ENCODE results near the gene CCDC136.

Gene CCDC136

DNA sequence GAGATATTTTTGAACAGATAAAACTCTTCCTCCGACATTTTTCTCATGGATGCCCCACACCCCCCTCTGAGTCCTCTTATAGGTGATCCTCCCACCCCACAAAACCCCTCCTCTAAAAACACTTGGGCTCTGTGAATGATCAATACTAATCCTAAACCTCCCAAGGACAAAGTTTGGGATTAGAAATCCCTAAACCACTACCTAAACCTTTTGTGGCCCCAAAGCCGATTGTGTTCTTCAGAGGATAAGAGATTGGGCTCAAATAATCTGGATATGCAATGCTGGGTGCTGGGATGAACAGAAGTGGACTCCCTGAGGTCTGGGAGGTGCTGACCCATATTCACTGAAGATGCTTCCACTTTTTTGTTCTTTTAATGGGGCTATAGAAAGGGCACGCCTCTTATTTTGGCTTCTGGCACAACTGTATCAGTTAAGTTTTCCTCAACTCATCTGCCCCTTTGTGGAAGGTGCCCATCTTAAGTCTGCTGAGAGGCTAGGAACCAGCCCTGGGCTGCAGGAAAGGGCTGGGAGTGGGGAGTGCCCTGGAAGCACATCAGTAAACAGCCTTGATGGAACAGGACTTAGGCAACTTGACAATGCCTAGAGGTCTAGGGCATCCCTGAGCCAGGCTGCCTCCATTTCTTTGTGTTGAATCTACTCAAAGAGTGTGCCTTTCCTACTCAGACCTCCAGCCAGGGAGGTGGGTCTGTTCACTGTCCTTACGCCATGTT is 15.9 kb upstream of the CCDC136 start, which contains the start of gene OPN1SW:
Gene OPN1SW (minus strand): TSS at position 51 of the 731 bp plus-strand sequence. CDS start 13 bp downstream, at position 38.
- no peak for DNase-seq (ENCODE audit: low read depth in 1 of 2, low spot score in 1 of 2)

DNA sequence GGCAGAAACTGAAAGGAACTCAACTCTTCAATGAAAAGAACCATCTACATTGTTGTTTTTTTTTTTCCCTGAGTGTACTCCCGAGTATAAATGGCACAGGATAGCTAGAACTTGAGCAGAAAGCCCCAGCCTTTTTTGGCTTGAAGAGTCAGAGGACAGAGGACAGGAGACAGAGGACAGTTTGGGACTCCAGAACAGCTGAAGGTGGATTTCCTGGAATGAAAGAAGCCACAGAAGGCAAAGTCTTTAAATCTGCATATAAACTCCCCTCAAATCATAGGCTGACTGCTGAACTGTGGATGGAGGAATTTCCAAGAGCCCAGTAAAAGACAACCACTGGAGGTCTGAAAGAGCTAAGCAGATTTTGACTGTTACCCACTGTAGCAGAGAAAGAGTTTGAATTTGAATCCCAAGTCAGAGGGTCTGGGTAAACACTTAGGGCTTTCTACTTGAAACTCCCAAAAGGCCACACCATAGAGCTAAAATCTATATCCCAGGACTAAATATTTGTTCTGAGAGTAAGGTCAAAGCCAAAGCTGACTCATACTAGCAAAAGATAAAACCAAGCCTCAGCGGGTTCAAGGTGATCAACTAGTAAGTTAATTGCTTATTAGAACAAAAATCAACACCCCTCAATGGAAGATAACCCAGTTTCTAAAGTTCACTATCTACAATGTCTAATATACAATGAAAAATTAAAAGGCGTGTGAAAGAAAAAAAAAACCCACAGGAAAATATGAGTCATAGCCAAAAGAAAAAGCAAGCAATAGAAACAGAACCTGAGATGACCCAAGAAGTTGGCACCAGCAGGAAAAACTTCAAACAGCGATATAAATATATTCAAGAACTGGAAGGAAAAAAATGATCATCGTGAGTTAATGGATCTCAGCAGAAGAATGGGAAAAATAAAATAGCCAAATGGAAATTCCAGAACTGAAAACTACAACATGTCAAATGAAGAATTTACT is 14.3 kb upstream of the CCDC136 start:
- no peak for DNase-seq (ENCODE audit: low read depth in 1 of 2, low spot score in 1 of 2)

DNA sequence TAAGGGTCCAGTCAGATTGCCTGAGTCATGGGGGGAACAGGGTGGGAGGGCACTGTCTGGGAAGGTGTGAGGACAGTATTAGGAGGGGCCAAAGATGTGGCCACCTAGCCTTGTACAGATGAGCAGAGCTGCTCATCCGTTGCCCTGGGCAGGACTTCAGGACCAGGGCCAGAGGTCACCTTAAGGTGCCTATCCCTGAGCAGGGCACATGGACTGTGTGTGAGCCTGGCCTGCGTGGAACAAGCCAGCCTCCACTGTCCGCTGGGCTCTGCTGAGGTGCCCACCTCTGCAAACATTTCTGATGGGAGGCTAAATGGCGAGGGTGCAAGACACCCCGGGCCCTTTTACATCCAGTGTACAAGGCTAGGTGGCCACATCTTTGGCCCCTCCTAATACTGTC is 12.8 kb upstream of the CCDC136 start:
- DNase-seq (ENCODE audit: low read depth in 1 of 2, low spot score in 1 of 2): no peak

DNA sequence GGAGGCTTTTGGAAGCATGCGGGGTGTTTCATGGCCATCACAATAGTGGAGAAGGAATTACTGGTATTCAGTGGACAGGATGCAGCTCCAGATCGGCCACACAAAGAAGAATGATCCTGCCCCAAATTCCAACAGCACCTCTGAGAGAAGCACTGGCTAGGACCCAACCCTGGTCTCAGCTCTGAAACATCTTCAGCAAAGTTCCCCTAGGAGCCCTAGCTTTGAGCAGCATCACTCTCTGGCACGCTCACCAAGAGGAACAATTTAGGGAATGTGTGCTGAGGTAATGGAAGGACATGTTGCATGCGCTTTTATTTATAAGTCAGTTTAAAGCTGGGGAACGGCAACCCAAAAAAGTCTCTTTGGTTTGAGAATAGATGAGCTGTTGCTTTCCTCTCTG is 10.6 kb upstream of the CCDC136 start:
- no peak for DNase-seq (ENCODE audit: low read depth in 1 of 2, low spot score in 1 of 2)

DNA sequence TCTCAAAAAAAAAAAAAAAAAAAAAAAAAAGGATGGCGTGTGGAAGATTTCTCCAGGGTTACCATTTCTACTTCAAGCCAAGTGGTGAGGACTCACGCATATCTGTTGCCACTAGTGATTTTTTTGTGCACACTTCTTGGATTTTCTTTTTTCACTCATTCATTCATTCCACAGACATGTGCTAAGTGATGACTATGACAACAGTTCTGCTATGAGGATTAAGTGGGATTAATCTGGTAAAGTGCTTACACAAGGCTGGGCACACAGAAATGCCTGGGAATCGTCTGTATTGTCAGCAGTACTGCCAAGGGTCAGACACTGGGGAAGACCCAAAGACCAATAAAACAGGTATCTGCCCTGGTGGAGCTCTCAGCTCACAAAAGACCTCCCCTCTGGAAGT is 9.9 kb upstream of the CCDC136 start:
- DNase-seq (ENCODE audit: low read depth in 1 of 2, low spot score in 1 of 2): no peak

DNA sequence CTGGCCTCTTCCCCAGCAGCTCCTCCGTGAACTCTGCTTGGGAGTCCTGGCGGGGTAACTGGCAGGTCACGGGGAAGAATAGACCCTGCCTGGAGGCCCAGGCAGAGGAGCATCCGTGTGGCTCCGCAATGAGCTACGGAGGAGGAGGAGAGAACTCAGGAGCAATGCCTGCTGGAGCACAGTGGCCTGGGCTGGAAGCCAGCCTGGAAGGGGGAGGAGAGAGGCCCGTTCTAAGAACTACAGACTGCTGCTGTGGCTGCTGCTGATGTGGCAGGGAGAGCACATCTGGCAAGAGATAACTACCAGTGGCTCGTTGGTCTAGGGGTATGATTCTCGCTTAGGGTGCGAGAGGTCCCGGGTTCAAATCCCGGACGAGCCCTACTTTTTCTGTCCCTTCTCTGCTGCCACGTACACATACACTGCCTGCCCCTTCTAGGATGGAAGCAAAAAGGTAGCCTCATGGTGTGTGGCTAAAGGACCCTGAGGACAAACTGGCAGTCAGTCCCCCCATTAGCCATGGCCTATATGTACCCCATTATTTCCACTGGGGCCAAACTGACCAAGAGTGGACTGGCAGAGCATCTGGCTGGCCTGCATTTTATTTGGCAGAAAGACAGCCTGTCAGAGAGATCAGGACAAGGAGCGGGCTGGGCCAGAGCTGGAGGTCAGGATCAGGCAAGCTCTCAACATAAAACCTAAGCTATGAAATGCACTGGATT is 8.5 kb upstream of the CCDC136 start:
- no peak for DNase-seq (ENCODE audit: low read depth in 1 of 2, low spot score in 1 of 2)

DNA sequence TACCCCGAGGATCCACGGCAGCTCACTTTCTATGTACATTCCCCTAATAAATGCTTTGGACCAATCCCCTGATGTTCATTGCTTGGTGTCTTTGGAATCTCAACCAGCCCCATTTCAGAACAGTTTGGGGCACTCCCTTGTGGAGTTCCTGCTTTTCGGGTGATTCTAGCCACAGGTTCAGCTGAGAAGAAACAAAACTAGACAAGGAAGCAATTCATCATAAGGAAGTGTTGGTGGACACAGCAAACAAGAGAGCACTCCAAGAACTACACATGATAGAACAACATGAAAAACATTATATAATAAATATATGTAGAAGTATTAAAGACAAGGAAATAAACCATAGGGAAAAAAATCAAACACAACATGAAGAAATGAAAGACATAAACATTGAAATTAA is 6.0 kb upstream of the CCDC136 start:
- DNase-seq (ENCODE audit: low read depth in 1 of 2, low spot score in 1 of 2): no peak

DNA sequence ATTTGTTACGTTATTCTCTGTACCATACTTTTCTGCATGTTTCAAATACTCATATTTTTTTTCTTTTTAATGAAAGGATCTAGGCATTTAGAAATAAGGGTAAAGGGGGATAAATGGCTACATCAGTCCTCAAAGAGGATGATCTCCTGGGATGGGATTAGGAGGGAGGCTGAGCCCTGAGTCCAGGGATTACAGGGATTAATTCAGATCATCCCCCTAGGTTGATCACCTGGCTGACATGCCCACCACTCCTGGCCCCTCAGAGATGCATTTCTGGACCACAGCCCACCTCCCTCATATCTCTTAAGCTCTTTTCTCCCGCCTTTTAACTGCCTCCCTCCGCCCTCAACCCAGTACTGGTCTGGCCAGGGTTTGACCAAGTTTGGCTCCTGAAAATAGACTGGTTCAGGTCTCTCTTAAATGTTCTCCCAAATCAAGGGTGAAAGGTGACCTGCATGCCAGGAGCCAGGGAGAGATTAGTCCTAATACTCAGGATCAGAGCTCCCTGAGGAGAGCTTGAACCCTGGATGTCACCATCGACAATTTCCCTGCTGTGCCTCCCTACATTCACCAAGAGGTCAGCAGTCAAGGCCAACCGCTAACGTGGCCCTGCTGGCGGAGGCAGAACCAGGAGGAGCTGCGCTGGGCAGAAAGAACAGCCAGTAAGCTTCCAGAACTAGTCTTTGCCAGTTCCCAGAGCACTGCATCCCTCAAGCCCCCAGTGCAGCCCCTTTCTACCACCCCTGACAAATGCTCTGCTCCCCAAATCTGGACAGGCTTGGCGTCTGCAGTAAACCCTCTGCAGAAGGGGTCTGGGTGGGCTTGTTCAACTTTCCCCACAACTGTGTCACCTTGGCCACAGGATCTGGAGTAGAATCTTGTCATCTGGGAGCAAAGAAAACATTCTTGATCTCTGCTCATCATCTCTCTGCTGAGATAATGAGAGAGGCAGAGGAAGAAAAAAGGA is 3.0 kb upstream of the CCDC136 start:
- DNase-seq (ENCODE audit: low read depth in 1 of 2, low spot score in 1 of 2): no peak

DNA sequence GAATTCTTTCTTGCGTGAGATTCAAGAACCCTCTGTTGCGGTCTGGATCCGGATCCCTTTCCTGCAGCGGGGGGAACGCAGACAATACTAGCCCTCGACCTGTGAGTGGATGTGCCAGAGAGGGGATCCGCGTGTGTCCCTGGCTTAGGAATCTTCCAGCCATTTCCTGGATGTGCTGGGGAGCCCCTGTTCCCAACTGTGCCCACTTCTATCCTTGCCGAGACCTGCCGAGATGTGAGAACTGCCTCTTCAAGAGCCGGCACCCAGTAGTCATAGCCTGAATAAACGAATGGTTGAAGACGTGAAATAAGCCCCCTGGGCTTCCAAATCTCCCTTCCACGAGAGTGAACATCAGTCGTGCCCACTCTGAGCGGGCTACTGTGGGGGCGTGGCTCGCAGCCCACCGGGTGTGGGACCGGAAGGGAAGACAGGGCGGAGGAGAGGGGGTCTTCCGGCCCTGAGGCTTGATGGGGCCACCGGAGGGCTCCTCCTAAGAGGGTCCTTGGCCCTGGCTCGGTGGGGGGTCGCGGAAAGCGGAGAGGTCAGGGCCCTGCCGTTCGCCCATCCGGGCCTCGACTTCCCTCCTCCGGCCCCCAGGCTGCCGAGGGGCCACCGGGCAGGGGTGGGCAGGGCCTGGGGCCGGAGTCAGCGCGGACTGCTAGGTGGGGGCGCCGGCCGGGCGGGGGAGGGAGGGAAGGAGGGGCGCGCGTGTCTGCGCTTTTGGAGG is 1.3 kb upstream of the CCDC136 start:
- no peak for DNase-seq (ENCODE audit: low read depth in 1 of 2, low spot score in 1 of 2)

DNA sequence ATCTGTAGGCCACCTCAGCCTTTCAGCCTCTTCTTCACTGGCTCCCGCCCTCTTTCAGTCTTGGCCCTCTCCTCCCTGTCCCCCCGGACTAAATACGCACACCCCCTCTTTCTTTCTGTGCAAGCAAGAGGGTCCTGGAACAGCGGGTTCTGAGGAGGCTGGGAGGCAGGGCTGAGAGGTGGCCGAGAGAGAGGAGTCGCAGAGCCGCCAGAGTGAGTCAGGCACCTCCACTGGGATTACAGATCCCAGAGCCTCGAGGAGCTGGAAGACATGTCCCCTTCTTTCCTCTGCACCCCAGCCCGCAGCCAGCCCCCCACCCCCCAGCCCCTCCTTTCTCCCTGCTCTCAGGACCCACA is 182 bp downstream of the CCDC136 start:
- no peak for DNase-seq (ENCODE audit: low read depth in 1 of 2, low spot score in 1 of 2)

DNA sequence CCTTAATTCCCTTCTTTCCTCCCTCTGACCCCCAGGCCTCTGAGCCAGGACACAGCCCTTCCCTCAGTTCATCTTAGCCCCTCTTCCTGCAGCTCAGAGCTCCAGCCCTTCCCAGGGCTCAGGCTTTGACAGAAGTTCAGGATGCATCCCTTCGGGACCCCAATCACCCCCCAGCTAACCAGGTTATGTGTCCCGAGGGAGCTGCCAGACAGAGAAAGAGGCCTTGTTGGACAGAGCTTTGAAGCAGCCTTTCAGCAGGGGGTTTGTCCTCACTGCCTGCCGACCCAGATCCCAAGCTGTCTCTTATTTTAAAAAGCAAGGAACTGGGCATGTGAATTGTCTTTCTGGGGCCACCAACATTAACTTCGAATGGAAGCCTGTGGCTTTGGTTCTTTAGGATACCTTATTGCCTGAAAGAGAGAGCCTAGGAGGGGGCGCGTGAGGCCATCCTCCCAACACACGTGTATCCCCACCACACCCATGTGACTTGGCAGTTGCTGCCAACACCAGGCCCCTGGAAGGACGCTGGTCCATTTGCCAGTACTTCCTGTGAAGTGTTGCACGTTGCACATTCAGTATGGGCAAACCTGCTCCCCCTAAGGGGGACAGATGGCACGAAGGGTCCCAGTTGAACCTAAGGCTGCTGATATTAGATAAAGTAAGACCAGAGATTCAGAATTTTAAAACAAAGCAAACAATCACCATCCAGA is 858 bp downstream of the CCDC136 start:
- DNase-seq (ENCODE audit: low read depth in 1 of 2, low spot score in 1 of 2): no peak

DNA sequence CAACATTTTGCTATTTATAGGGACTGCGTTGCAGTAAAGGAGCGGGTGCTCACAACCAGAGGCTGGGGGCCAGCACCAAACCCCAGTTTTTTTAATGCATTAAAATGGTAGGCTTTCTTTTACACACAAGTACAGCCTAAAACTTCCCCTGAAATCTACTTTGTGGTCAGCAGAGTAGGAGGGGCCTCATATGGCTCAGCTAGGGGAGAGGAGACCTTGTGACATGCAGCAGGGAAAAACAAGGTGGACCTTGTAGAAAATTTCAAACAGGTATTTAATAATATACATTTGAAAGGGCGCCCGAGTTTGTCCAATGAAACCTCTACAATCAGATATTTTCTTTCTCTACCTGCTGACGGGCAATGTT is 1.4 kb downstream of the CCDC136 start:
- DNase-seq (ENCODE audit: low read depth in 1 of 2, low spot score in 1 of 2): no peak

DNA sequence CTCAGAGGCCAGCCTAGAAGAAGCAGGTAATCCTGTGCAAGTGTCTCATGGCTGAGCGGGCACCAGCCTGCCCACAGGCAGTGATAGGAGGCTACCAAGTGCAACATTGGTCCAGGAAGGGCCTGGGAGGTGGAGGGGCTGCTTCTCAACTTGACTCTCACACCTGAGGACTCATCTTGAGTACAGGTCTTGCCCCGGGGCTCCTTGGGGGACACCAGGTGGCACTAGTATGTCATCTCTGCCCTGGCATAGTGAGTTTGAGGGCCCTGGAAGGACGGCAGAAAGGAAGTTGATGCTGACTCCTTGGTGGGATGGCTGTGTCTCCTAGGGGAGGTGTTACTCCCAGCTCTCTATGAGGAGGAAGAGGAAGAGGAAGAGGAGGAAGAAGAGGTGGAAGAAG is 2.3 kb downstream of the CCDC136 start:
- DNase-seq (ENCODE audit: low read depth in 1 of 2, low spot score in 1 of 2): no peak

DNA sequence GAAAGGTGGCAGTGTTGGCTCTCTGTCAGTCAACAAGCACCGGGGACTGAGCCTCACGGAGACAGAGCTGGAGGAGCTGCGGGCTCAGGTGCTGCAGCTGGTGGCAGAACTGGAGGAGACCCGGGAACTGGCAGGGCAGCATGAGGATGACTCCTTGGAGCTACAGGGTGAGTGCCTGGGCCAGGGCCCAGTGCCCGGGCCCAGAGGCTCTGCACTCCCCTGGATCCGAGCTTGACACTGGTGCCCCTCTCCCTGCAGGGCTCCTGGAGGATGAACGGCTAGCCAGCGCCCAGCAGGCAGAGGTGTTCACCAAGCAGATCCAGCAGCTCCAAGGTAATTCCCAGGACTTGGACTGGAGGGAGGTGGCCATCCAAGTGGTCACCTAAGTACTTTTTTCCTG is 2.7 kb downstream of the CCDC136 start:
- DNase-seq (ENCODE audit: low read depth in 1 of 2, low spot score in 1 of 2): no peak

DNA sequence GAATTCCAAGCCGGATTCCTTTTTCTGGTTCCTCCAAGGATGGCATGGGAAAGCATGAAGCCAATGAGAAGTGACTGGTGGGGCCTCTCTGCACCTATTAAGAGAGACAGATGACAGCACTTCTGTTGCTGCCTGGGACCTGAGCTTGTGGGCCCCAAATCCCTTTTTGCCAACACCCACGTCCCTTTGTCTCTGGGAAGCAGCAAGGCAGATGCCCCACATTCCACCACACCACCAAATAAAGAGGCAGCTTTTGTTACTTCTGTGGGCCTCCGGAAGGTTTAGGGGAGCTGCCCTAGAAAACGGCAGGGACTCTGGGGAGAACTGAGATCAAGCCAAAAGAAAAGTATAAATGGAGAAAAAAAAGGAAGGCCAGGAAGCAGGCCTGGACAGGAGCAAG is 3.4 kb downstream of the CCDC136 start:
- no peak for DNase-seq (ENCODE audit: low read depth in 1 of 2, low spot score in 1 of 2)

DNA sequence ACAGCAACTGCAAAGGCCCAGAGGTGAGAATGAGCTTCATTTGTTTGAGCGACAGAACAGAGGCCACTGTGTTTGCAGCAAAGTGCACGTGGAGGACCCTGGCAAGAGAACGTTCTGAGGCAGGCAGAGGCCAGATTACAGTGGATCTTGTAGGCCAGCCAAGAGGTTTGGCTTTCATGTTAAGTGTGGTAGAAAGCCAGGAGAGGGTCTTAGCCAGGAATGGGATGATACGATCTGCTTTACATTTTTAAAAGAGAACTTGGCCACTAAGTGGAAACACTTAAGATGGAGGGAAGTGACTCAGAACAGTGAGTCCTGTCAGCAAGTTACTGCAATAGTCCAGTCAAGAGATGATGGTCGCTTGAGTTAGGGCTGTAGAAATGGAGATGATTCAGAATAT is 4.6 kb downstream of the CCDC136 start:
- DNase-seq (ENCODE audit: low read depth in 1 of 2, low spot score in 1 of 2): no peak

DNA sequence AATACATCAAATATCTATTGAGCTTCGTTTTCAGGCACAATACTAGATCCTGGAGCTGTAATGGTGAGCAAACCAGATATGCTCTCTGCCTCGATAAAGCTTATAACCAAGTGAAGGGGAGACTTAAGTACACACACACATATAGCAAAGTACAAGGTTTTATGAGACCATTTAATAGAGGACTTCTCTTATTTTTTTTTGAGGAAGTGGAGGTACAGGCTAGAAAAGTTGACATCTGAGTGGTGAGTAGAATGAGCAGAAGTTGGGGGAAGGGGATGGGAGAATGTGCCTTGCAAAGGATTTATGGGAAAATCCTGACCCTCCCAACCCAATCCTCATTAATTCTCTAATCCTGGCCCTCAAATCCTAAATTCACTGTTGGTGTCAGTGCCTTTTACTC is 7.7 kb downstream of the CCDC136 start:
- no peak for DNase-seq (ENCODE audit: low read depth in 1 of 2, low spot score in 1 of 2)

DNA sequence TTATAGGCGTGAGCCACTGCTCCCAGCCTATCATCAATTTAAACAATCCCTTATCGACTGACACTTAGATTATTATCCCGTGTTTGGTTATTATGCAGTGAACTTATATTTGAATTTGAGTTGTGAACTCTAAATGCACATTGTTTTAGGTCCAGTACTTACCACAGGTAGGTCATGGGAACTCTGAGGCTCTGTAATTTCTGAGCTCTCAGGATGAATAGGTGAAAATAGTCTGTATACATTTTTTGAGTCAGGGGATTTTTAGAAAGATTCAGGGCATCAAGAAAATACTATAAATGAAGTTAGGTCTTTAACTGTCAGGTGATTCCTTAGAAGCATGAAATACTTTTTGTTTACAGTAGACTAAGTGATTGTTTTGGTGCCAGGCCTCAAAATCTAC is 8.8 kb downstream of the CCDC136 start:
- DNase-seq (ENCODE audit: low read depth in 1 of 2, low spot score in 1 of 2): no peak

DNA sequence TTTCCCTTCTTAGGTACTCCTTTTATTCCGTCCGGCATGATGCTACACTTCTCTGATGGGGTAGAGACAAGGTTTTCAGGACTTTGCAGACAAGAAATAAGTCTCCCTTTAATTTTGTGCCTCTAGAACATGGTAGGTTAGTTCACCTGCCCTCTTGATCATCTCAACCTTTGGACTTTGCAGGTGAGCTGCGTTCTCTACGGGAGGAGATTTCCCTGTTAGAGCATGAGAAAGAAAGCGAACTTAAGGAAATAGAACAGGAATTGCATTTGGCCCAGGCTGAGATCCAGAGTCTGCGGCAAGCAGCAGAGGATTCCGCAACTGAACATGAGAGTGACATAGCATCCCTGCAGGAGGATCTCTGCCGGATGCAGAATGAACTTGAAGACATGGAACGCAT is 9.2 kb downstream of the CCDC136 start:
- DNase-seq (ENCODE audit: low read depth in 1 of 2, low spot score in 1 of 2): no peak
